HG03442 (cell line): ENCODE measurements around the gene SLC4A1AP.

Source experiments
- ATAC-seq: cut with Tn5 transposase; IDR thresholded peaks from one replicate; pipeline ENCODE4 v1.9.1; 2021; ENCODE audit warnings: mild to moderate bottlenecking, moderate library complexity; ENCODE audit not compliant: unreplicated experiment

The SLC4A1AP gene

DNA sequence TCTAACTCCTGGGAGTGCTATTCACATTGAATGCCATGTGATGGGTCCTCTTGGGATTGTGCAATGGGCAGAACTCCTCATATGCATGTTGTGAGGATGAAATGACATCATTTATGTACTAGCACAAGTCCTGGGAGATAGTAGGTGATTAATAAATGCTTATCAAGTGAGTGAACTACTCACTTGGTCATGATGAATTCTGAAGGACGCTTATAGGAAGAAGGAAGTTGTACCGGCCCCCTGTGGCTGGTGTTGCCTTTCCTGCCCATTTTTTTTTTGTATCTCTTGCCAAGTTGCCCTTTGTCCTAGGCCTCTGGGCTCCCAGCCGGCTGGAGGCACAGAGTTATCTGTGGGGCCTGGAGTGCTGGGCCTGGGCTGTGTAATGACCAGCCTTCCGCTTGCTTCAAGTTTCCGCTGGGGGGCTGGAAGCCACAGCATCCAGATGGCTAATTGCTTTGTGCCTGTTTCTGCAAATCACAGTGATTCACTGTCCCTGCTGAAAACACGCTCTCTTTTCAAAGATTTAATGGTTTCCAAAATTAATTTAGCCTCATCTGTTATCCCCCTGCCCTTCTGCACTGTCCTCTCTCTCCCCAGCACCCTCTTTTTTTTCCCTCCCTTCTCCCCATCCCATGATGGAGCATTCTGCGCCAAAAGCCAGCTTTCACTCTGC, 74.1 kb downstream of the SLC4A1AP start:
- no peak for ATAC-seq

DNA sequence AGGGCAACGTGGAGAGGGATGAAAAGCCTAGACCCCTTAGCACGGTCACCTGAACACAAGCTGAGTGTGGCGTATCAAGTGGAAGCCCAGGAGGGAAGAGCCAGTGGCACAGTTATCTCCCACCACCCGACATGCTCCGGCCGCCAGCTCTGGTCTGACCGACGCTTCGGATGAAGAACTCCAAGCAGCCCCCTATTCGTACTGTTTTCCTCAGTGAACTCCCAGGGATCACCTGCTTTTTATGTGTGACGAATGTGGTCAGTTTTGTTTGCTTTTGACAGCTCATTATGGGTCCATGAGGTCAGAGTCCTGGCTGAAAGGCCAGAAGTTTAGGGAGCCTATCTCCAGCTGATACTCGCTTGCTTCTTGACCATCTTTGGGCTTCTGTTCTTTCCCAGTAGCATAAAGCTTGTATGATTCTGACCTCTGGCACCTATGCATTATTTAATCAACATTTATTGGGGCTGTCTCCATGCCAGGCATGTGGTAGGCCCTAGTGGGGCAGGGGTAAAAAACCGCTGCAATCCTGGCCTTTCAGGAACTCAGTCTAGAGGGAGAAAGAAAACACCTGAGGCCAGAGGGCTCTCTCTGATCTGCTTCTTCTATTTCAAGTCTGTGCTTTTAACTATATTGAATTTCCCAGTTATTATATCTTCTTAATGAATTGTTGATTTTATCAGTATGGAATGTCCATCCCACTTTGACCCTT, 74.8 kb downstream of the SLC4A1AP start:
- no peak for ATAC-seq

- no peak for ATAC-seq
These were observed 75.3 kb downstream of the SLC4A1AP start for GRCh38 chr2:27739058-27739373.

GRCh38 chr2:27741673-27742072, 78.0 kb downstream of the SLC4A1AP start:
- no peak for ATAC-seq

GRCh38 chr2:27742571-27742970, 78.9 kb downstream of the SLC4A1AP start:
- no peak for ATAC-seq
